NCI-H460 (cell line): ENCODE data around the gene DPH3. TPM values are rescaled to one million over a fixed set of nuclear protein-coding genes. Genes with fewer than 3 reads are reported as not detected.

Source experiments
- DNase-seq: peaks from one replicate; pipeline ENCODE4 v3.0.0-alpha.2; 2016; ENCODE audit warnings: low read depth; ENCODE audit errors: extremely low read depth
- total RNA-seq: library from RNA; depleted of rRNA; stranded (reverse); fragments of >200 nt; shearing (Covaris generic); gene quantifications from 2 replicates; pipeline ENCODE4 v1.2.3, GENCODE V29; 2014

DPH3 gene
- total RNA-seq, 1 experiment from 2014 or later = 11.6 TPM

DNA sequence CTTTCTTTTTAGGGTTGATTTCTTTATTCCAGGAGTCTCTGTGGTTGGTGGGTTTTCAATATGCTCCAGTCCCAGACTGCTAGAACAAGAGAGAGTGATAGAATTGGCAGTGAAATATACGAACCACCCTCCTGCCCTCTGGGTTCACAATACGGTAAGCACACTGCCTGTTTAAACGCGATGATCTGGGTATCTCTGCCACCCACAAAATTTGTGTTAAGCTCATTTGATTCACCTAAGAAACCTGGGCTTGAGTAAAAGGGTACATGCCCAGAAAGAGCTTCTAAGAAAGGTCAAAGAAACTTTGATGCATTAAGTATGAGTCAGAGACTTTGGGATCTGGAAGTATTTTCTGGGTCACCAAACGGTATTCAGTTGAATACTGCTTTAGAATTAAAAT, 30.1 kb upstream of the DPH3 start:
- DNase-seq = no peak

DNA sequence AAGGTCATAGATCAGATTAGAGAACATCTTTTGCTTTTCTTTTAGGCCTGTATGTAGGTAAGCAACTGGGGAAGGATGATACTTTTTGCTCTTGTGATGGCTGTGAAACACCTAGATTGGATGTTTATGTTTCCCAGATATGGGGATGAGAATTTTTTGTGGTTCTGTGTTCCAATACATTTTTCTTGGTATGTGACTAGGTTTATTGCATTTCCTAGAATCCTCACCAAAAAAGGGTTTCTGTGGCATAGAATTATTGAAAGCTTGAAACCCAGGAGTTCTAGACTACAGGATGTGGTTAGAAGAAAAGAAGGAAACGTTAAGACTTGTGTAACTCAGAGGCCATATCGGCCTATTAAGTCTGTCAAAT, 26.1 kb upstream of the DPH3 start:
- DNase-seq = no peak

DNA sequence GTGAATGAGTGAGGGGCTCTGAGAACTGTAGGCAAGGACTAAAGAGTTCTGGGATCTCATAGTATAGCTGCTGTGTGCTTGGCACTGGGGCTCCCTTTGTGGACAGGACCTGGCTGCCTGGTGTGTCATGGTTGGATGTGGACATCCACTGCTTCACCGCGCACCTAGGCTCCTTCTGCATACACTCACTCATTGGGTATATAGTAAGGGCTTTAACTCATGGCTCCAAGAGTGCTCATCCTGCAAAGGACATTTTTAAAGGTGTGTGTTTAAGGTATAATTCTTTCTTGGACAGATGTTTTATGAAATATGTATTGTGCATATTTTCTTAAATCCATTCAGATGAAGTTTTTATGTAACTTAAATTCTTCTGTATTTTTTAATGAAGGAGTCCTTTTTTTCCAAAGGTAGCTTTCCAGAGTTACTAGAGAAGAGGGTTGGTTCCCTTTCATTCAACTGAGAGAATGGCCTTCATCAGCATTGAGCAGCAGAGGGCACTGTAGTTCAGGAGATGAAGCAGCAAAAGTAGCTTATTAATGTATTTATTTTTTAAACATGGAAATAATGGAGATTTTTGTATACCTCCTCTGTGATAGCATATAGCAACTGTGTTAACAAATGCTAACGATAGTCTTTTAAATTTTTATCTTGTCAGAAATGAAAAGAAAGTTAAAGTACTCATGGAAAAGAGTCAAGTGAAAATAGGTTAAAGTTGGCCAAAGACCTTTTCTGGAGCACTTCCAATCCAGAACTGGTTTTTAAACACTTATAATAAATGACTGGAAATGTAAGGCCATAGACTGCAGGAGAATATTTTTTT, 25.5 kb upstream of the DPH3 start:
- peak; percentile 23 for DNase-seq

DNA sequence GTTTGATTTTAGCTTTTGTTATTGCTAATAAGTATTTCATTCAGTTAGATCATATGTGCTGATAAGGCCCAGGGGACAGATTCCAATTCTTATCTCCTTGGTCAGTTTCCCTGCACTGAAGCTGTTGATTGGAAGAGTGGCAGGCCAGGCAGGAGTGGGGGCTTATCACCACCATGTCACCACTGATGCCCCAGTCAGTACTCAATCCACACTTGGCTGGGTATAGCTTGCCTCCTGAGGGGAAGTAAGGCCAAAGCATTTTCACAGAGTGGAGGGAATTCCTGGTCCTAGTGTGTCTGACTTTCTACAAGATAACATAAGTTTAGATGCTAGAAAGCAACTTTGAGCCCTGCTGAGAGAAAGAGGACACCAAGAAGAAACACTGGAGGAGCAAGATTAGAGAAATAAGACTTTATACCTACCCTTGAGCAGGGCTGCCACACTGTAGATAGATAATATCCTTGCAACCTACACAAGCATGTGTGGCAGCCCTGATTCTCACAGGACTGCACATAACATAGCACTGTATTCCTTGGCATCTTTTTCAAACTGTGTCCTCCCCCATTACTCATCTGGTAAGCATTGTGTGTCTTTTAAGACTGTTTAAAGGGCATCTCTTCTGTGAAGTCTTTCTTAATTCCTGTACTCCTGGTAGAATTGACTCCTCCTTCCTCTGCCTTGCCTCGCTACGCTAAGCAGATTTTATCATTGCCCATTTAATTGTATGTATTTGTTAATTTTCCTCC, 24.6 kb upstream of the DPH3 start:
- DNase-seq = no peak

DNA sequence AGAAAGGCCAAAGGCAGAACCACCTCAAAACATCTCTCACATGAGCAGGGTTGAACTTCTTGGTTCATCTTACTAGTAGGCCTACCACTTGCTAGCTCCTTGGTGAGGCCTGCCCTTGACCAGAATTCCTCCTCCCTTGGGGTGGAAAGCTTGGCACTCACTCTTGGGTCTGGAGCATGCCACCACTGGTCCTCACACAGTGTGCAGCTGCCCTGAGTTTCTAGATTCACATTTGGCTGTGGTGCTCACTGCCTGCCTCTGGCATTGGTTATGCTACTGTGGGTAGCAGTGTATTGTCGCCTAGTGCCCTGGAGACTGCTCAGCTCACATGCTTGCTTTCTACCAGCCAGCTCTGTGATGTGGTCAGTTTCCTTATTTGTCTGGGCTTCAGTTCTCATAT, 23.9 kb upstream of the DPH3 start:
- DNase-seq = no peak

DNA sequence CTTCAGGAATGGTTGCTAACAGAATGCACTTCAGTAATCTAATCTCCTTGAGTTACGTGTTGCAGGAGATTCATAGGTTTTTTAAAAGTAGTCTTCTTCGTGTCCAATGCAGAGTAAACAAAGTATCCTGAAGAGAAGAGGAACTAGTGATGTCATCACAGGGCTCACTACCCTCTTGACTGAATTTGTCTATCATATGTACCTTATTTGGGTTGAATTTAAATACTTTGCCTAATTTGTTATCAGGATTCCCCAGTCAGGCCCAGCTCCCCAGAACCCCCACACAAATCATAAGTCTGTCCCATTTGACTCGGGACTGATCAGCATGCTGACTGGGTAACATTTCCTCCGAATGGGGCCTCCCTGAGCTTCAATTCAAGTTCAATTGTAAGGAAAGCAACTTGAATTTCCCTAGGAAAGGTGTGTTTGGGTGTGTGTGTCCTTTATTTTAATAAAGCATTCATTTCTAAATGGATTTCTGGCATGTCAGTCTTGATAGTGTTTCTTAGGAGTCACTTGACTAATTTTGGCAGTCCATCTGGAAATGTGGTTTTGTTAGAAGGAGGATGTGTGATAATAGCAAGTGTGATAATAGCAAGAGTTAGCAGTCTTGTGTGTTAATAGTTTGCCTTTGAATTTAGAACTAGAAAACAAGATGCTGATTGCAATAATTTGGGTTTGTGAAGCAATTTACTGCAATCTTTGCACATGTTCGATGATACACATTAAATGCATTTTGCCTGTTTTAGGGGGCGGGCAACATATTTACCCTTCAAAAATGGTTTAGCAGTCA, 22.2 kb upstream of the DPH3 start:
- no peak for DNase-seq

DNA sequence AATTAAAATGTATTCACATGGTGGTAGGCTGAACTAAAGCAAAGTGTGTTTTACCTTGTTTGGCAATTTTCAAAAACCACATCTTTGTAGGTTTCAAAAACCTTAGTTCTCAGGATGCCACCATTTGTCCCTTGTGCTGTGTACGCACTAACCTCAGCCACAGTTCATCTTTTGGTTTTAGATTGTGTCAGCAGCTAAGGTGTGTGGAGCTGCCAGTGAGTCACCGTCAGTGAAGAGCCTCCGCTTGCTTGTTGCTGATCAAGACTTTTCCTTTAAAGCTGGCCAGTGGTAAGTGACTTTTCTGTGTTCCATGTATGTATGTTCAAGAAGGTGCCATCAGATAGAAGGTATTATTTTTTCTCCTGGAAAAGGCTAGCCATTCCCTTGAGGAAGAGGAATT, 21.4 kb upstream of the DPH3 start:
- no peak for DNase-seq

DNA sequence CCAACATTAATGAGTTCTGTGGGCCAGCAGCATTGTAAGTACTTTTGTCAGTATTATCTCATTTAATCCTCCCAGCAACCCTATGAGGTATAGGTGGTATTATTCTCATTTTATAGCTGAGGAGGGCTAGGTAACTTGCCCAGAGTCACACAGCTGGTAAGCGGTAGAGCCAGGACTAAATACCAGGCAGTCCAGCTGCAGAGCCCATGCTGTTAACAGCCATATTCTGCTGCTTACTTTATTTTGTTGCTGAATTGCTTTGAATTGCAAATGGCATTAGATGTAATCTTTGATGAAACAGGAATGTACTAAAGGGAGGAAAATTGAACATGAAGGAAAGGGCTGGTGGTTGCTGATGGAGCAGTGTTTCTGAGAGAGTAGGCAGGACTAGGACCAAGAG, 19.9 kb upstream of the DPH3 start:
- DNase-seq = no peak

DNA sequence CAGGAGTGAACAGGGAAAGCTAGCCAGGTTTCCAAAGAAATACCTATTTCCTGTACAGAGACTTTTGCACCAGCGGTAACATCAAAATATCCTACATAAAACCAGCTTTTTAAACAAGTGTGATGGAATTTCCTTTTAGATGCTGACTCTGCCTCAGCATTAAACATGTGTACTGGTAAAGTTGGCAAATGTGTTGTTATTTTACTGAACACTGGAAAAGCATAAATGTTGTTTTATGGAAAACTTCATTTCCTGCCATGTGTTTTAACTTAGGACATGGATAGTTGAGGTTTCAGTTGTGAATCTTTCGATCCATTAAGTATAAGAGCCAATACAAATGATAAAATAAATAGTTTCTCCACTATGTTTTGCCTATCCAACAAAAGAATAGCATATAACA, 15.9 kb upstream of the DPH3 start:
- DNase-seq = no peak

DNA sequence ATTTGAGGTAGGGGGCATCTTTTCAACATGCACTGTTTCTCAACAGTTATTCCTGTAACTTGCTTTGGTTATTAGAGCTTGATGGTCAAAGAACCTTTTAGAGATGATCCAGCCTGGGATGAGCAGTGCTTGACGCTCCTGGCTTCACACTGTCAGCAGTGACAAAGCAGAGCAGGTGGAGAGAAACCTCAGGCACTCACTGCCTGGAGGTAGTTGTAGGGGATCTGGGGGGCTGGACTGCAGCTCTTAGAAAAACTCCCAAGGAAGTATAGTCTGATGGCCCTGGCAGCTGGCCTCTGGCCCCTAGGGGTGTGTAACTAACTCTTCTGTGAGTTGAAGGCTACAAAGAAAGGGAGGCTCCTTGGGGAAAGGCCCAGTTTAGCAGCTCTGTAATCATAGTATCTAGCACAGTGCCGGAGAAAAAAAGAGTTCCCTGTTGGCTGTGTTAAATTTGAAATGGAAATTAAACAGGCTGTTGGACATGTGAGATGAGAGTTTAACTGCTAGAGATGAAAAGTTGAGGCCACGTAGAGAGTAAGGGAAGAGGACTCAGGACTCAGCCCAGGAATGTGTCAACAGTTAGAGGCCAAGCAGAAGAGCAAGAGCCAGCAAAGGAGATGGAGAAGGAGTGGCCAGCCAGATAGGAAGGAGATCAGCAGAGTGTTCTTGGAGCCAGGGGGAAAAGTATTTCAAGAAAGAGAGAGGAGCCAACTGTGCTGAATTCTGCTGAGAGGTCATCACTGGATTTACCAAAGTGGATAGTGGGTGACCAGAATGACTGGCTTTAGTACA, 14.5 kb upstream of the DPH3 start:
- DNase-seq = no peak

DNA sequence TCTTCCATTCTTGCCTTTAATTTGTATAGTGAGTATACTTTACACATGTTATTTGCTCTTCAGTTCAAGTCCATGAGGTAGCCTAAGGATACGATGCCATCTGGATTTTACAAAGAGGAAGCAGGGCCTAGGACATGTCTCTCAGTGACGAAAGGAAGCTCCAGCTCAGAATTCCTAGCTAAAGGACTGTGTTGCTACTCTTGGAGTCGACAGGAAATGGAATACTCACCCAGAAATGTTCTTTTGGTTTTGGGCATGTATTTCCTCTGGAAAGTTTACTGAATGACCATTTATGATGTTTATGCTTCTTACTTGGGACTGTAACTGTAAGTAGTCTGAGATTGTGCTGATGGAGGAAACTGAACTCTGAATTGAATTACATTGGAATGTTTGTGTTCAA, 12.7 kb upstream of the DPH3 start:
- no peak for DNase-seq

DNA sequence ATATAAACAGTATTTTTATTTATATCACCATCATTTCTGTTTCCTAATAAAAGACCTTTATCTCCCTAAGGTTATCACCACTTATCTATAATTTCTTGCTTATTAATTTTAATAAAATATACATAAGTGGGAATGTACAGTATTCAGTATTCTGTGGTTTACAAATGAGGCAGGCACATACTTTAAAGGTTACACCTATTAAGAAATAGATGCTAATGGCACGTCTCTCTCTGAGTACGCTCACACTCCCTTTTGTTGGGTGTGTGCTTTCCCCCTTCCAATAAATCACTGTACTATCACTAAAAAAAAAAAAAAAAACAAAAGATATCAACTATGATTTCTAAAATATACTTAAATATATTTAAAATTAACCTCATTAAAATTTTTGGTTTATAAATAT, 9.1 kb upstream of the DPH3 start:
- DNase-seq = no peak

DNA sequence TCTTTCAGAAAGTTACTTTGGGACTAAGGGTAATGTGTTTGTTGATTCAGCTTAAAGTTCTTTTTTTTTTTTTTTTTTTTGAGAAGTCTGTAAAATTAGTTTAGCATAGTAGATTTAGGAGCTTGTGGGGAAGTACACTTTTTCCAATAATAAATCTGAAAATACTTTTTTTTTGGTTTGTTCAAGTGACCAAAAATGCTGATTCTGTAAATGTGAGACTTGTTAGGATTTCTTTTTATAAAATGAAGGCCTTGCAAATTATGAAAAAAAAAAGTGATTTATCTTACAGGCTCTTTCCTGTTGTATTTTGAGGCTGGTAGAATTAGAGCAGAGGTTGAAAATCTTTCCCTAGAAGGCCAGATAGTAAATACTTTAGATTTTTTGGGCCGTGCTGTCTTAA, 7.8 kb upstream of the DPH3 start:
- no peak for DNase-seq

DNA sequence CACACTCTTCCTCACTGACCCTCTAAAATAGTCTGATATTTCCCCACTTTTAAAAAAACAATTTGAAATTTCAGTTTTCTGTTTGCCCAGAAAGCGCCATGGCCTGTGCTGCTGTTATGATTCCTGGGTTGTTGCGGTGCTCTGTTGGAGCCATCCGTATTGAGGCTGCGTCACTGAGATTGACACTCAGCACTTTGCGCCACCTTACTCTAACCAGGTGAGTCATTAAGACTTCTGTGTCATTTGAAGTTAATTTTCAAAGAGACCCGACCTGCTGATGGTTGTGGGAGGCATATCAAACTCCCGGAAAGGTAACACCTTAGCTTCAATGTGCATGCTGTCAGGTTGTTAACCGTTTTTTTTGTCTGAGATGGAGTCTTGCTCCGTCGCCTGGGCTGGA, 6.1 kb upstream of the DPH3 start:
- DNase-seq = no peak

DNA sequence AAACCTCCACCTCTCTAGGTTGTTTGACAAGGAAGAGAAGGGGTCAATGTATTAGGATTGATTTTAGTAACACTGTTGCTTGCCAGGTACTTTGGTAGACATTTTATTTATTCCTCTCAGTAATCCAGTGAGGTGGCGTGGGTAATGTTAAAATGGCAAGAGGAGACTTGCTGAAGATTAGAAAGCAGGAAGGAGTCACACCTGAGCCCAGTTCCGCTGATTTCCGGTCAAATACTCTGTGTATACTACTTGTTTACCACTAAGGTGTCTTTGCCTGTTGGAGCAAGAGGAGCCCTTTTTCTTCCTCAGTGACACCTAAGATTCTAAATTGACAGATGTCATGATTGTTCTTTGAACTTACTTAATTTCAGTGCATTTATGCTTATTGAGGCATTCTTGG, 2.0 kb upstream of the DPH3 start:
- DNase-seq = no peak

DNA sequence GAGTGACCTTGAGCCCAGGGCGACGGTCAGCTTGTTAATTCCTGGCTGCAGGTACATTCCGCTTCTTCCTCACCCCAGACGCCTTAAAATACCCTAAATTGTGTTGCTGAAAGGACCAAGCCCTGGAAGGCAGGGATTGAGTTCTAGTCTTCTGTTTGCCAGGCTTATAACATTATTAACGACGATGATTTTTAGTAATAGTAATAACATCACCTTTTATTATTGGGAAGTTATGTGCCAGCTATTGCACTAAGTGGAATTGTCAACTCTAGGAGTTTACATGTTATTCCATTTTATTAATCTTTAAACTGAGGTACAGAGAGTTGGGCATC, 678 bp upstream of the DPH3 start:
- no peak for DNase-seq

DNA sequence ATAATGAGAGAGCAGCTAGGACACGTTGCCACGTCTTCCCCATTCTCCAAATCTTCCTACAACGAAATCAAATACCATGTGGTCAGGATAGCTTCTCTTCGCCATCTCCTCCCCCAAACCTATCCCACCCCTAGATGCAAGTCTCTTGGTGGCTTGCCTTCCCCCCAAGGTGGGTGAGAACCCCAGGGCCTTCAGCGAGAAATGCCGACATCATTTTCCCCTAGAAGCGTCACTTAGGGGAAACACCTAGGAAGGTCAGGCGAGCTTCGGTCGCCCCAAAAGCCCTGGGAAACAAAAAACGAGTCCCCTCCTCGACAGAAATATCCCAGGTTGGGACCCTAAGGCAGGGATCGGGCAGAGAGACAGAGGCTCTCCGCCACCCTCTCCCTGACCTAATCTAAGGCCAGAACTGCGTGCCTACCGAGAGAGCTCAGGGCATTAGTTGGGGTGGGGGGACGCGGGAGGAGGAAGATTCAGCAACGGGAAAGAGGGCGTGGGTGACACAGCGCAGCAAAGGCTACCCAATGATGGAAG, 502 bp downstream of the DPH3 start:
- DNase-seq = no peak

DNA sequence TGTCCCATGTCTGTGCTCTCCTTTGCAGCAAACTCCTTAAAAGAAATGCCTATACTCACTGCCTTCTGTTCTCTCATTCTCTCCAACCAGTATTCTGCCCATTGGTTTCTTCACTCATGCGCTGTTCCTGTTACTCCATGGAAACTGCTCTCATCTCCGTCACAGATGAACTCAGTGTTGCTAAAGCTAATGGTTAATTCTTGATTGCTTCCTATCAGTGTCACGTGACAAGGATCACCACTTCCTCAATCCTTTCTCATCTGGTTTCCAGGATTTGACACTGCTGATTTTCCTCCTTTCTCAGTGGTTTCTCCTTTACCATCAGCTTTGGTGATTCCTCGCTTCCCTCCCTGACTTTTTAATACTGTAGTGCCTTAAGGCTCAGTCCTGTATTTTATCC, 2.6 kb downstream of the DPH3 start:
- DNase-seq = no peak

DNA sequence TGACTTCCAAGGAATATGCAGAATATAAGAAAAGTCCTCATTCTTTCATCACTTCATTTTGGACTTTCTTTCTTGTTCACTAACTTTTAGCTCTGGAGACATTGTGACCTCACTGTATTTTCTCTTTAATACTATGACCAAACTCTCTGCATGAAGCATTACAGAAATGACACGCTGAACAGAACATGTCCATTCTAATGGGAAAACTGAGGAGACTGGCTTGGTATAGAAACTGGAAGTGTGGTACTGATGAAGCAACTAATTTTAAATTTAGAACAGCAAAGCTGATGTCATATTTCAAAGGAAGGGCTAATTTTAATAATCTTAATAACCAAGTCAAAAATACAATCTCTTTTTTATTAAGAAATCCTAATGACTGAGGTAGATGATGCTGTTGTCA, 4.7 kb downstream of the DPH3 start:
- DNase-seq = no peak

DNA sequence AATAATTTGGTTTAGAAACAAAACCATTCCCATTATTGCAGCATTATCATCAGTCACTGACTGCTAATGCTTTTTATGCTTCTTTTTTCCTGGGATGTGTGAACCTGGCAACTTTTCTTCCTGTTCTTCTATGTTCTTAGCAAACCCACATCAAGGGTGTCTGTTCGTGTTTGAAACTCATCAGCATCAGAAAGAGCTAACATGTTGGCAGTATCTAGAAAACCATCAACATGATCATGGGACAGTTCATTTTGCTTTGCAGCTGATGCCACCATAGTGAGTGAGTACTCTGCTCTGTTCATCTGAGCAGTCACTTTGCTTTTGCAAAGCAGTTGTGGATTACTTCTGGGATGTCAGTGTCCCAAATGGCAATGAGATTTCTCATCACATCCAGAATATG, 5.9 kb downstream of the DPH3 start:
- DNase-seq = no peak

DNA sequence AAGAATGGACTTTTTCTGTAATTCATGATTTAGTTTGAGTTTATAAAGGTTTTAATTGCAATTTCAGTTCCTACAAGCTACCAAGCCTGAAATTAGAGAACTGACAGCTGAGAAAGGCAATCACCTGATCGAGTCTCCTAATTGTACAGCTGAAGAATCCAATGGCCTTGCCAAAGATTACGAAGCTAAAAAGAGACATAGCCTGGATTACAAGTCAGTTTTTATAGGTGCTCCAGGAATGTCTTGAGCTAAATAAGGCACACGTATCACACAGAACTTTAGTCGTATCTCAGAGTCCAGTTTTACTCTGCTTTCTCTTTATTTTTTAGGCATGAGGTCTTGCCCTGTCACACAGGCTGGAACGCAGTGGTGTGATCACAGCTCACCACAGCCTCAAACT, 6.6 kb downstream of the DPH3 start:
- no peak for DNase-seq
